ENCODE measurements around the gene NEK2.

NEK2 gene

DNA sequence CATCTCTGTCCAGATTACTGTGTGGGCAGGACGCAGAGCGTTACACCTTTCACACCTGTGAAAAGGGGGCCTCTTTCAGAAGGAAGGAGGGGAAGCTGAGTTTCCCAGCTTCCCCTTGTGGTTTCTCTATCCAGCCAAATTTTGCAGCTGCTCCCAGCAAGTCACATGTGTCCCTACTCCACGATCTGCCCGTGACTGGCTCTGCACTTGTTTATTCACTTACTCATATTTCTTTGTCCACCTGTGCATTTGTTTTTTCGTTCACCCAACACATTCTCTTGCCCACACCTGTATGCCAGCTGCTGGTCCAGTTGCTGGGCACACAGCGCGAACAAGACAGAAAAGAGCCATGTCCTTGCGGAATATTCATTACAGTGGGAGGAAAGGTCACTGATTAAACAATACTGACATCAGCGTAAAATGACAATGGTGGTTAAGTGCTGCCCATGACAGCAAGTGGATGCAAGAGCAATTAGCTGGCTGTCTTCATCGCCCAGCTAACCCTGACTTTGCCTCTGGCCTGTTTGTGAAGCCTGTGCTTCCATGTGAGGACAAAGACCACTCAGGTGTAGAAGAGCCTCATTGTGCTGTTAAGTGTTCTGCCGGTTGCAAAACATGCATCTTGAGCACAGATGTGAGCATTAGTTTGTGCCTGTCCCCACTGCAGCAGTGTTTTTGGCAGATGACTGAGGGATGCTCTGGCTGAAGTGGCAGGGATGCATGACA, 28.6 kb upstream of the NEK2 start:
- no peak for TF ChIP-seq GATA3 (IDR thresholded peaks at IDR 0.05; ENCODE audit: low read depth, low read length)
- no peak for TF ChIP-seq GATA2 (IDR thresholded peaks at IDR 0.05; ENCODE audit: low read depth, low read length)

DNA sequence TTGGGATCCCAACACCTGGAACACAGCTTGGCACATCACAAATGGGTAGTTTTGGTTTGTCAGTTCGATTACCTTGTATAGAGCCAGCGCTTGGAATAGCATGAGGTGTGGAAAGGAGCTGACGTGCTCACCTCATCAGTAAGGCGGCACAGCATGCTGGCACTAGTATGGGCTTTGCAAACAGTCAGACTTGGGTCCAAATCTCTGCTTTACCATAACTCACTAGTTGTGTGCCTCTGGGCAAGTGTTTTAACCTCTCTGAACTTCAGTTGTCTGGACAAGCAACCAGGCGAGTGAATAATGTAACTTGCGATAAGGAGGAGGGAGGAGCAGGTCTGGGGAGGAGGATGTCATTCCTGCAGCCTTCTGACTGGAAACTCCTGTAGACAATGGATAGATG, 26.3 kb upstream of the NEK2 start:
- TF ChIP-seq GATA2 (IDR thresholded peaks at IDR 0.05; ENCODE audit: low read depth, low read length) (no peak), GATA3 (IDR thresholded peaks at IDR 0.05; ENCODE audit: low read depth, low read length) (no peak)

DNA sequence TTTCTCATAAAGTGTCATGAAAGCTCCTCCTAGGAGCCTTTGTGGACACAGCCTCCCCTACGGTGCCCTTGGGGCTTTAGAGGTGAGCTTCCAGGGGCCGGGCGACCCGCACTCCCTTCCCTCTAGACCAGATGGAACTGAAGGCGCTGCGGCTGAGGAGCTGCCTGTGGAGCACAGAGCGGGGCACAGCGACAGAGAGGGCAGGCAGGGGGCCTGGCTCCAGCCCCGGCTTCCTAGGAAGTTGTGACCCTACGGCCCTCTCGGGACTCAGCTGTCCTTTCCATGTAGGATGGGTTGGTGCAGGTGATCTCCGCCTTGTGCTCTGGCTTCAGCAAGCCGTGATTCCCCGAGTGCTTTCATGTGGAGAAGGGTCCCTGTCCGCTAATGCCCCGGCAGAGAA, 23.6 kb upstream of the NEK2 start:
- TF ChIP-seq GATA3 (IDR thresholded peaks at IDR 0.05; ENCODE audit: low read depth, low read length) (no peak), GATA2 (IDR thresholded peaks at IDR 0.05; ENCODE audit: low read depth, low read length) (no peak)

DNA sequence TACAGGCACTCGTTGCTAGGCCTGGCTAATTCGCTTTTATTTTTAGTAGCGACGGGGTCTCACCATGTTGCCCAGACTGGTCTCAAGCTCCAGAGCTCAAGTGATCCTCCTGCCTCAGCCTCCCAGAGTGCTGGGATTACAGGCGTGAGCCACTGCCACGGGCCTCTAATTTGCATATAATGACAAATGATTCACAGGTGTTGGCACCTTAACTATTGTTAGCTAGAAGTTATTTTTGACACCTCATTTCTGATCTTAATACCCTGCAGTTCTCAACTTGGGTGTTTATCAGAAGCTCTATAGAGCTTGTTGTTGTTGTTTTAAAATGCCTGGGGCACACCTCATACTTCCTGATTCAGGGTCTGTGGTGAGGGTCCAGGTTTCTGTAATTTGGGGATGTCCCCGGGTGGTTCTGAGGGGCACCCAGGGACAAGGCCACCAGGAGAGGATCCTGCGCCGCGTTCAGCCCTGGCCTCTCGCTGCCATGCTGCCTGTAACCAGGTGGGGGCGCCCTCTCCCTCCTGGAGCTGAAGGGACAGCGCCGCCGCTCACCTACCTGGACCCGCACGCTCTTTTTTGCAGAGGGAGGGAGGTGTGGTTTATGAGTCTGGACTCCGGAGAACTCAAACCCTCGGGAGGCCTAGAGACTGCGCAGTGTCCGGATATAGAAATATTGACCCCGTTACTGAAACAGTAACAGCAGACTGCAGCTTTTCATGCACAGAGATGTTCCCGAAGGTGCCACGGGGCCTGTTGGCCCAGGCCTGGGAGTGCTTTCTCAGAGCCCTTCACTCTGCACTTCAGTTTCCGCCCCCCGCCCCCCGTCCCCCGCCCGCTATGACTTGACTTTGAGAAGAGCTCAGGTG, 23.0 kb upstream of the NEK2 start:
- TF ChIP-seq GATA3 (IDR thresholded peaks at IDR 0.05; ENCODE audit: low read depth, low read length) (no peak), GATA2 (IDR thresholded peaks at IDR 0.05; ENCODE audit: low read depth, low read length) (no peak)

DNA sequence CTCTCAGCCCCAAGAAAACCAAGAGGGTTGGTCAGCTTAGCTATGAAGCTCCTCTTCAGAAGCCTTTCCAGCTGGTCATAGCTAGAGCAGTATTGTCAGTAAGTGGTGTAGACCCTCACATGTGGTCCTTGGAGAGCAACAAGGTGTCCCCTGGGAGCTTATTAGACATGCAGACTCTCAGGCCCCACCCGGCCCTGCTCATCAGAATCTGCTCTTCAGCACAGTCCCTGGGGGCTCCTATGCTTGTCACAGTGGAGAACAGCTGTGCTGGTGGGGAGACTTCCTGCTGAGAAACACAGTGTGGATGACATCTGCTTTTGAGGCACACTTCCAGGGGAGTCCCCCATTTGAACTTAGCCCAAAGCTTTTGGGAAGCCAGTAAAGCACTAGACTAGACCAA, 21.9 kb upstream of the NEK2 start:
- TF ChIP-seq GATA2 (IDR thresholded peaks at IDR 0.05; ENCODE audit: low read depth, low read length) (no peak), GATA3 (IDR thresholded peaks at IDR 0.05; ENCODE audit: low read depth, low read length) (no peak)

DNA sequence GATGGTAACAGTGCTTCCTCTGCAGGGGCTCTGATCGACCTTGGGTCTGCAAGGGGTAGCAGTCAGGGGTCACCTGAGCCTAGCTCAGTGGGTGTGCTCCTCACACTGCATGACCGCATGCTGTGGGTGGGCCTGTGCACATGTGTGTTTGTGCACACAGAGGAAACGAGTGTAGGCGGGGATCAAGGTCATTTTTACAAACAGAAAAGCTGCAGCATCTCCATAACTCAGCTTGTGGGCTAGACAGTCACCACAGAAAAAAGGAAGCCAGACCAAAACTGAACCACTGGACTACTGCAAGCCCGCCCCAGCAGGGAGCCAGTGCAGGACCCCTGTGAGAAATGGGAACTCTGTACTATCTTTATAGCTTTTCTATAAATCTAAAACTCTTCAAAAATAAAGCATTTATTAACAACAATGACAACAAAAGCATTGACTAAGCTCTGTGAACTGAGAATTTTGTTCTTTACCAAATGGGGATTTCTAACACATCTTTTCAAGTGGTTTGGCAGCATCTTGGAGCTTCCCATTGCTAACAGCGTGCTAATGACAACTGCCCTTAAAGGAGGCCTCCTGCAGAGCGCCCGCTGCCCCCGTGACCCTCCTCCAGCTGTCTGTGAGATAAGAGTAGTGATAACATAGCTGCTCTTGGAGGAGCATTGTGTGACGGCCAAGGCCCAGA, 19.9 kb upstream of the NEK2 start:
- TF ChIP-seq GATA2 (IDR thresholded peaks at IDR 0.05; ENCODE audit: low read depth, low read length) = no peak
- no peak for TF ChIP-seq GATA3 (IDR thresholded peaks at IDR 0.05; ENCODE audit: low read depth, low read length)

DNA sequence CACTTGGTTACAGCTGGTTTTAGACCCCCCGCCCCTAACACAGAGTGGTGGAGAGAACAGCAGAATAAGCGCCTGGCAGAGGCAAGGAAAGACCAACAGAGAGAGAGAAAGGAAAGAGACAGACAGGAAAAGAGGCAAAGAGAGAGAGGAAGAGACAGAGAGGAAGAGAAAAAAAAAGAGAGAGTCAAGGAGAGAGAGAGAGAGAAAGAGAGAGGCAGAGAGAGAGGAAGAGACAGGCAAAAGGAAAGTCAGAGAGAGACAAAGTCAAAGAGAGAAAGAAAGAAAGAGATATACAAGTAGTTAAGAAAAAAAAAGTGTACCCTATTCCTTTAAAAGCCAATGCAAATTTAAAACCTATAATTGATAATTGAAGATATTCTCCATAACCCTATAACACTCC, 13.0 kb upstream of the NEK2 start:
- no peak for TF ChIP-seq GATA3 (IDR thresholded peaks at IDR 0.05; ENCODE audit: low read depth, low read length)
- TF ChIP-seq GATA2 (IDR thresholded peaks at IDR 0.05; ENCODE audit: low read depth, low read length) = no peak

DNA sequence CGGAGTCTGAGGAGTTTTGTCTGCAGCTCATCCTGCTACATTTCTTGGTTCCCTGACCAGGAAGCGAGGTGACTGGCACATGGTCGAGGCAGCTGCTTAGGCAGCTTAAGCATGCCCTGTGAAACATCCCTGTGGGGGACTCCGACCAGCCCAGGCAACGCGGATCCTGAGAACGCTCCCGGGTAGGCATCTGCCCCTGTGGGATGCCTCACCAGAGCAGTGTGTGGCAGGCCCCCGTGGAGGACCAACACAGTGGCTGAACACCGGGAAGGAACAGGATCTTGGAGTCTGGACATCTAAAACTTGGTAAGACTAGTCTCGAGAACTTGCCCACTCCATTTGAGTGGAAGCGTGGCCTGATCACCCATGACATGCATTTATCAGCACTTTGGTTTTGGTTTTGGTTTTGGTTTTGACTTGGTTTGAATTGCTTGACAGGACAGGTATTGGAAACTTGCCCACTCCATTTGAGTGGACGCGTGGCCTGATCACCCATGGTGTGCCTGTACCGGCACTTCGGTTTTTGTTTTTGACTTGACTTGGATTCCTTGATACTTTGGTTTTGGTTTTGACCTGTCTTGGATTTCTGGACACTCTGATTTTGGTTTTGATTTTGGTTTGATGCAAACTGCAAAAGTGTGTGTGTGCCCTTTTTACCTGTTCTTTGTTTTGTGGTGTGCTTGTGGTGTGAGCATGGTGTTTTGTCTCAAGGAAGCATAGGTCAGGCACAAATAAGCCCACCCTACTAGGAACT, 12.2 kb upstream of the NEK2 start:
- TF ChIP-seq GATA3 (IDR thresholded peaks at IDR 0.05; ENCODE audit: low read depth, low read length) (no peak), GATA2 (IDR thresholded peaks at IDR 0.05; ENCODE audit: low read depth, low read length) (no peak)

DNA sequence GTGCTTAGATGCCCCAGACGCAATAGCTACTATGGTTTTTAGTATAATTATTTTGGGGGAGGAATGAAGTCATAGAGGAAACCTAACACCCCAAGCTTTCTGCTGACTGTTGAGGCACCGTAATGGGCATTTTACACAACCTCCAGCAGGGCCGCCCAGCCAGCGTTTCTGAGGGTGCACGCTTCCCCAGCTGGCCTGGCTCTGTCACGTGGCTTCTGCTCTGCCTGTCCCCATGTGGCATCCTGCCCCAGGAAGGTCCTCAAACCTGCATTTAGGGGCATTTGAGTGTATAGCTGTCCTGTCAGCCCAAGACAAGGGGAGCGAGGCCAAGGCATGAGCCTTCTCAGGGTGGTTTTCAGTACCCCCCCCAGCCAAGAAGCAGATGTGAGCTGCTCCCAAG, 10.4 kb upstream of the NEK2 start:
- TF ChIP-seq GATA2 (IDR thresholded peaks at IDR 0.05; ENCODE audit: low read depth, low read length) = no peak
- no peak for TF ChIP-seq GATA3 (IDR thresholded peaks at IDR 0.05; ENCODE audit: low read depth, low read length)

DNA sequence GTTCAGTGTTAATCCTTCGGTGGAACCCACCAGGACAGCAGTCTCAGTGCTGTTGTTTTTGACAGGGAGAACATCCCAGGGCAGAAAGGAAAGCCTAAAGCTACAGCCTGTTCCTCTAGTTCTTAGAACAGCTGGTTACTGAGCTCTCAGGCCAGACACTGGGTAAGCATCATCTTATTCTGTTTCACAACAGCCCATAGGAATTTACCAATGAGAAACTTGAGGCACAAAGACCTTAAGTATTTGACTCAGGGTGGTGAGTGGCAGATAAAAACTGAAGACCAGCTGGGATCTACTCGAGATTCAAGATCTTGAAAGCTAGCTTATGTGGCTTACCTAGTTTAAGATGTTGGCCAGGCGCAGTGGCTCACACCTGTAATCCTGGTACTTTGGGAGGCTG, 9.4 kb upstream of the NEK2 start:
- TF ChIP-seq GATA2 (IDR thresholded peaks at IDR 0.05; ENCODE audit: low read depth, low read length) (no peak), GATA3 (IDR thresholded peaks at IDR 0.05; ENCODE audit: low read depth, low read length) (no peak)

DNA sequence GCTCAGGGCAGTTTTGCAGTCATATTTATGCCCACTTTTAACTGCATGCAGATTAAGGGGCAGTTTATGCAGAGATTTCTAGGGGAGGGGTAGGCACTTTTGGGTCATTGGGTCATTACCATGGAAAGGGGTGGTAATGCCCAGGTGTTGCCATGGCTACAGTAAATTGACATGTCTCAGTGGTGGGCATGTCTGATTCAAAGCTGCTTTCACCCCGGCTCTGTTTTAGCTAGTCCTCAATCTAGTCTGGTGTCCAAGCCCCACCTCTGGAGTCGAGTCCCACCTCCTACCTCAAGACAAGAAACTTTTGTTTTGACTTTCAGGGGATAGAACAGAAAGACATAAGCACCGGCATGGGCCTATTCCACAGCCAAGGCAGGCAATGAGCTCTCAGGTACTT, 8.9 kb upstream of the NEK2 start:
- TF ChIP-seq GATA3 (IDR thresholded peaks at IDR 0.05; ENCODE audit: low read depth, low read length) (no peak), GATA2 (IDR thresholded peaks at IDR 0.05; ENCODE audit: low read depth, low read length) (no peak)

DNA sequence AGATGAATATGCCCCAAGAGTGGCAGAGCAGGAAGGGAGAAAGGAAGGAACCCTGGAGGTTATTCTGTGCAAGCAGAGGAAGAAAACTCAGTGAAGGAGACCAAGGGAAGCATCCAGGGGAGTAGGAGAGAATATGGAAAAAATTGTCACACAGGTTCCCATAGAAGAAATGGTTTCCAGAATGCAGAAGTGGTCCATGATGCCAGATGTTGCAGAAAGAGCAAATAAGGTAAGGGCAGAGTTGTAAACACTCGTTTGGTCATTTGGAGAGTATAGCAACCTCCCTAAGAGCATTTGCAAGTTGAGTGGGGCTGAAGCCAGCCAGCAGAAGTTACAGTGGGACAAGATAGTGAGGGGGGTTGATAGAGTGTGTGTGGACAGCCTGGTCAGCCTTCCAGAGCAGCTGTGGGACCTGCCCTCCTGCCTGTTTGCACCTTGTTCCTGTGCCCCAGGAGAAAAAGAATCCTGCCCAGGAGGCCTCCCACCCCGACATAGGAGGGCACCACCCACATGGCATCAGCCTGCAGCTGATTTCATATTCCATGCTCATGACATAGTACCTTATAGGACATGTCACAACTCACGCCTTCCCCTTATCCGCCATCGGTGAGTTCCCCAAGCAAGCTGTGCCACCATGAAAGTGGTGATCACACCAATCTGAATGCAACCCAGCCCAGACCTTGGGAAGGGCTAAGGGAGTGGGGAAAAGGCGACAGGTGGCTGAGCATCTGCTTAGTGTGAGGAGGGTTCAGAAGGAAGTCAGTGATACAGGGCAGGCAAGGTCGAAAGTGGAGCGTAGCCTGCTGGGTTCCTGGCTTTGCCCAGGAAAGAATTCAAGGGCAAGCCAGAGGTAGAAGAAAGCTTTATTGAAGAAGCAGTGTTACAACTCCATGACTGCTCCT, 8.2 kb upstream of the NEK2 start:
- TF ChIP-seq GATA3 (IDR thresholded peaks at IDR 0.05; ENCODE audit: low read depth, low read length) (no peak), GATA2 (IDR thresholded peaks at IDR 0.05; ENCODE audit: low read depth, low read length) (no peak)

DNA sequence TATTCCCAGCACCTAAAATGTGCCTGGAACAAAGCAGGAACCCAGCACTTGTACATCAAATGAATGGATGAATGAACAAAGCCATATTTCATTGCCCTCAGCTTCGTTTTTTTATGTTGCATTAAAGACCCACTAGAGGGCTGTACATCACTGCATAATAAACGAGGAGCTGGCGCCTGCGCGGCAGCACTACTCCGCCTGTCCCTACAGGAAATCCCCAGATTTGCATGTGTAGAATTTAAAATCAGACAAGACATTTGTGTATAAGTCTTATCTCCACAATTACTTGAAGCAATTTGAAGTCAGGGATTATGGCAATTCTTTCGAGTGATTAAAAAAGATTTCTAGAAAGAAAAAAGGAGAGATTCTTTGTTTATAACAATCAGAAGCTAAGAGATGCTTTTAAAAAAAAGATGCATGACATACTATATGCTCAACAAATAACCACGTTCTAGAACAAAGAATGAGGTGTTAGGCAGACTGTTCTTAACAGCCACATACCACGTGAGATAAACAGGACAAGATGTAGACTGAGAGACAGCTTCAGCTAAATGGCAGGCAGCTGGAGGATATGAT, 5.4 kb upstream of the NEK2 start:
- TF ChIP-seq GATA2 (IDR thresholded peaks at IDR 0.05; ENCODE audit: low read depth, low read length) (no peak; the same call in 1 of the 2 replicates), GATA3 (IDR thresholded peaks at IDR 0.05; ENCODE audit: low read depth, low read length) (no peak)
